SK-N-SH treated with all-trans-retinoic acid at 6 μM for 48 hours (cell line): ENCODE results near the gene PHOSPHO1.
"Not testable (repeated sequence)": the region's sequence is repeated elsewhere in the genome, so short reads cannot be mapped to it uniquely, and the experiment has no call there.

Source experiments
- CREB5 ChIP-seq: fragments of 250-450 bp; sonication (Bioruptor Pico); IDR thresholded peaks from 2 replicates; pipeline ENCODE4 v1.5.1; 2020; ENCODE audit warnings: low read depth, mild to moderate bottlenecking, moderate library complexity
- ESRRG ChIP-seq: fragments of 250-450 bp; sonication (Bioruptor Pico); IDR thresholded peaks from 2 replicates; pipeline ENCODE4 v1.6.1; 2021; ENCODE audit warnings: mild to moderate bottlenecking
- OSR1 ChIP-seq: fragments of 250-450 bp; sonication (Bioruptor Pico); IDR thresholded peaks from 2 replicates; pipeline ENCODE4 v1.8.0; 2022; ENCODE audit warnings: moderate library complexity, mild to moderate bottlenecking, inconsistent platforms

GRCh38 chr17:49184522-49184921 lies 46.1 kb downstream of the PHOSPHO1 start:
- not testable (repeated sequence) for TF ChIP-seq ESRRG (CRISPR knock-in tag); OSR1; CREB5 (CRISPR knock-in tag)
